Smooth muscle cell of the umbilical artery (primary cell): ENCODE measurements around the gene C5orf47. TPM values are rescaled to one million over a fixed set of nuclear protein-coding genes. Genes with fewer than 3 reads are reported as not detected.

Experiments used
- total RNA-seq: library from RNA; depleted of rRNA; stranded (reverse); fragments of >200 nt; gene quantifications from 2 replicates; pipeline ENCODE4 v1.2.3, GENCODE V29; 2014

Gene C5orf47
- total RNA-seq, result not detected in 2 replicates

GRCh38 chr5:173988554-173989431 lies at the start of gene C5orf47:
Gene C5orf47, plus strand, starts transcription at chr5:173989170. Its CDS starts 94 bp downstream, at chr5:173989264.

DNA sequence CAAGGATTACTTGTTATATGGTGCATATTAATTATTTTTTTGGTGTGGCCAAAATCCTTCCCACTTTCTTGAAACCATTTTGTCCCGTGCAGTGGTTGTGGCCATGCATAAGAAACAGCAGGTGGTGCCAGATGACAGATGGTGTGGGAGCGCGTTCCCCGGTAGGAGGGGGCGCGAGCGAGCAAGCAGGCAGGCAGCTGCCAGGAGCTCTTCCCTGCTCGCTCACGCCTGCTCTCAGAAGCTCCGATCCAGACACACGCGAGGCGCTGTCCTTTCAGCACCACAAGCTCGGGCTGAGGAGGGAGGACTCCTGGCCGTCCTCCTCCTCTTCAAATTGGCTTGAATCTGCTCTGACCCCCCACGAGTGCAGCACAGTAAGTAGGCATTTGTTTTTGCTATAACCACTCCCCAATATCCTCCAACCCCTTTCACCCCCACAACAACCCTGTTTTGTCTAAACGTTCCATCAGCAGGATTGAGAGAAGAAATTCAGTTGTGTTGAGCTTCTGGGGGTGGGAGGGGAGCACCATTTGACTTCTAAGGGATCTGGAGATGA lies 56.6 kb downstream of the C5orf47 start, which contains the start of gene NSG2:
TSS of gene NSG2 (plus strand) at position 237 of the 556 bp plus-strand sequence. CDS start 1,050 bp downstream, outside the sequence.

Other genes starting within 250 kb of the C5orf47 start
- 25.2 and 26.6 TPM in 2 replicates for gene CPEB4, start 100.8 kb upstream of the C5orf47 start, total RNA-seq
- not detected in 2 replicates for gene NSG2, start 56.5 kb downstream of the C5orf47 start, total RNA-seq